ENCODE results near the gene WDR1. TPM values are rescaled to one million over a fixed set of nuclear protein-coding genes. Genes with fewer than 3 reads are reported as not detected.

WDR1 gene
- total and polyA plus RNA-seq, 10 of the 15 experiments (the other 5 are each of a cell fraction or from before 2014, with no cell fraction given): 28.5 to 397 (median 290) TPM

DNA sequence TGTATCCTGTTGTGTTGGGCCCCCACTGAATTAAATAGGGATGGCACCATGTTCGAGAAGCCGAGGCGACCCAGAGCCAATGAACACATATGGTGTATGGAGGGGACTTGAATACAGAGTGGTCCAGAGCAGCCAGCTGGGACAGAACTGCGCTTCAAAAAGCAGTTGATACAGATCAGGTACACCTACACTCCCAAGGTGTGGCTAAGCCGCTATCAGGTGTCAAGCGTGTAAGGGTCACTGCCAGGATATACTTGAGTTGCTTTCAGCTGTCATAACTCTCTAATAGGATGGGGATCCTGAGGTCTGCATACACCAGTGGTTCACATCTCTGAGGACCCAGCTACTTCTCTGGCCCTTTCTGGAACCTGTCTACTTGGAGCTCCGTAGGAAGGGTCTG lies 3.2 kb upstream of the WDR1 start (continued):
- no peak for TF ChIP-seq PAX5 (IDR thresholded peaks at IDR 0.05; ENCODE audit: borderline replicate concordance, low read depth, low read length)
- TF ChIP-seq HDGF (IDR thresholded peaks at IDR 0.05): no peak
- no peak for TF ChIP-seq LARP7 (IDR thresholded peaks at IDR 0.05)
- no peak for TF ChIP-seq MEF2A (IDR thresholded peaks at IDR 0.05; ENCODE audit: insufficient read depth, low read depth, low read length)
- no peak for TF ChIP-seq ZBED1 (IDR thresholded peaks at IDR 0.05; ENCODE audit: borderline replicate concordance)
- TF ChIP-seq, protein P1, sequence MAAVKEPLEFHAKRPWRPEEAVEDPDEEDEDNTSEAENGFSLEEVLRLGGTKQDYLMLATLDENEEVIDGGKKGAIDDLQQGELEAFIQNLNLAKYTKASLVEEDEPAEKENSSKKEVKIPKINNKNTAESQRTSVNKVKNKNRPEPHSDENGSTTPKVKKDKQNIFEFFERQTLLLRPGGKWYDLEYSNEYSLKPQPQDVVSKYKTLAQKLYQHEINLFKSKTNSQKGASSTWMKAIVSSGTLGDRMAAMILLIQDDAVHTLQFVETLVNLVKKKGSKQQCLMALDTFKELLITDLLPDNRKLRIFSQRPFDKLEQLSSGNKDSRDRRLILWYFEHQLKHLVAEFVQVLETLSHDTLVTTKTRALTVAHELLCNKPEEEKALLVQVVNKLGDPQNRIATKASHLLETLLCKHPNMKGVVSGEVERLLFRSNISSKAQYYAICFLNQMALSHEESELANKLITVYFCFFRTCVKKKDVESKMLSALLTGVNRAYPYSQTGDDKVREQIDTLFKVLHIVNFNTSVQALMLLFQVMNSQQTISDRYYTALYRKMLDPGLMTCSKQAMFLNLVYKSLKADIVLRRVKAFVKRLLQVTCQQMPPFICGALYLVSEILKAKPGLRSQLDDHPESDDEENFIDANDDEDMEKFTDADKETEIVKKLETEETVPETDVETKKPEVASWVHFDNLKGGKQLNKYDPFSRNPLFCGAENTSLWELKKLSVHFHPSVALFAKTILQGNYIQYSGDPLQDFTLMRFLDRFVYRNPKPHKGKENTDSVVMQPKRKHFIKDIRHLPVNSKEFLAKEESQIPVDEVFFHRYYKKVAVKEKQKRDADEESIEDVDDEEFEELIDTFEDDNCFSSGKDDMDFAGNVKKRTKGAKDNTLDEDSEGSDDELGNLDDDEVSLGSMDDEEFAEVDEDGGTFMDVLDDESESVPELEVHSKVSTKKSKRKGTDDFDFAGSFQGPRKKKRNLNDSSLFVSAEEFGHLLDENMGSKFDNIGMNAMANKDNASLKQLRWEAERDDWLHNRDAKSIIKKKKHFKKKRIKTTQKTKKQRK (IDR thresholded peaks at IDR 0.05; ENCODE audit: low read depth, low read length): no peak
- TF ChIP-seq, protein P2, sequence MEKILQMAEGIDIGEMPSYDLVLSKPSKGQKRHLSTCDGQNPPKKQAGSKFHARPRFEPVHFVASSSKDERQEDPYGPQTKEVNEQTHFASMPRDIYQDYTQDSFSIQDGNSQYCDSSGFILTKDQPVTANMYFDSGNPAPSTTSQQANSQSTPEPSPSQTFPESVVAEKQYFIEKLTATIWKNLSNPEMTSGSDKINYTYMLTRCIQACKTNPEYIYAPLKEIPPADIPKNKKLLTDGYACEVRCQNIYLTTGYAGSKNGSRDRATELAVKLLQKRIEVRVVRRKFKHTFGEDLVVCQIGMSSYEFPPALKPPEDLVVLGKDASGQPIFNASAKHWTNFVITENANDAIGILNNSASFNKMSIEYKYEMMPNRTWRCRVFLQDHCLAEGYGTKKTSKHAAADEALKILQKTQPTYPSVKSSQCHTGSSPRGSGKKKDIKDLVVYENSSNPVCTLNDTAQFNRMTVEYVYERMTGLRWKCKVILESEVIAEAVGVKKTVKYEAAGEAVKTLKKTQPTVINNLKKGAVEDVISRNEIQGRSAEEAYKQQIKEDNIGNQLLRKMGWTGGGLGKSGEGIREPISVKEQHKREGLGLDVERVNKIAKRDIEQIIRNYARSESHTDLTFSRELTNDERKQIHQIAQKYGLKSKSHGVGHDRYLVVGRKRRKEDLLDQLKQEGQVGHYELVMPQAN (conservative IDR thresholded peaks at IDR 0.05): no peak
- no peak for TF ChIP-seq EZH2 (IDR thresholded peaks at IDR 0.05; ENCODE audit: borderline replicate concordance, control insufficient read depth, low read depth, low read length)

Data from GM12878 (cell line).